Ovary (tissue), 3 donors: ENCODE measurements around the gene BCAN.

Experiments
- EP300 ChIP-seq: sonication (generic); formaldehyde crosslinking; IDR thresholded peaks from one replicate; pipeline ENCODE4 v1.6.1; 2017; ENCODE audit warnings: antibody characterized with exemption
- POLR2A ChIP-seq: fragments of 450-650 bp; IDR thresholded peaks from one replicate; pipeline ENCODE4 v1.6.1; 2017; ENCODE audit warnings: antibody characterized with exemption, mild to moderate bottlenecking, moderate library complexity
- TF ChIP-seq, protein P1 (sequence below), 3 donors: fragments of 450-650 bp in 2 of 3; fragments of 200-600 bp in 1 of 3; IDR thresholded peaks; one replicate each; pipeline versions ENCODE4 v1.5.1 to v1.8.0; 2016 to 2022; ENCODE audit warnings: antibody characterized with exemption in 3 of 3, mild to moderate bottlenecking in 1 of 3
- donor health status: DM: no; HTN: no; CAD: no.

DNA sequence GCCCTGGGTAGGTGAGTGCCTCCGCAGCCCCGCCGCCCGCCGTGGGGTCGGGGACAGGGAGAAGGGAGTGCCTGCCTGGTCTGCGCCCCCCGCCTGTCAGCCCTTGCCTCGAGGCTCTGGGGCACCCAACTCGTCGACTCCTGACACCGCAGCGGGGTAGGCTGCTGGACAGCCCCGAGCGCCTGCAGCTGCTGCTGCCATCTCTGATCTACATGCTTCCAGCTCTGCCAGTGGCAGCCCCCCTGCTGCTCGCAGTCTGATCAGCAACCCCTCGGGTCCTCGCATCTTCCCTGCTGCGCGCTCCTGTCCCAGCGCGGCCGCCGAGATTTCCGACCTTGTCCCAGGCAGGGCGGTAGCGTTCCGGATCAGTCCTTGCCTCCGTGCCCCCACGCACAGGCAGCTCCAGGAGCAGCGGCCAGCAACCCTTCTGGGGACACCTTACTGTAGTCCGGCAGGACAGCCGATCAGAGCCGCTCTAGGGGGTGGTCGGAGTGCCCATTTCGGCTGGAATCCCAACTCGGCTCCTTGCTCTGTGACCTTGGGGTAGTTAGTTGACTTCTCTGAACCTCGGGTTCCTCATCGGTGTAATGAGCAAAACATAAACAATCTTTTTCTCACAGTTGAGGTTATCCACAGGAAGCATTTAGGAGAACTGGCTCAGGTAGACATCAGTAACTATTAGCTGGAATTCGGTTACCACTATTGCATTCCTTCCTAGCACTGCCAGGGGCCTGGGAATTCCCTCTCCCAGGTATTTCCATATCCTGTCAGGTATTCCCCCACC, 540 bp downstream of the BCAN start:
- TF ChIP-seq, protein P1, sequence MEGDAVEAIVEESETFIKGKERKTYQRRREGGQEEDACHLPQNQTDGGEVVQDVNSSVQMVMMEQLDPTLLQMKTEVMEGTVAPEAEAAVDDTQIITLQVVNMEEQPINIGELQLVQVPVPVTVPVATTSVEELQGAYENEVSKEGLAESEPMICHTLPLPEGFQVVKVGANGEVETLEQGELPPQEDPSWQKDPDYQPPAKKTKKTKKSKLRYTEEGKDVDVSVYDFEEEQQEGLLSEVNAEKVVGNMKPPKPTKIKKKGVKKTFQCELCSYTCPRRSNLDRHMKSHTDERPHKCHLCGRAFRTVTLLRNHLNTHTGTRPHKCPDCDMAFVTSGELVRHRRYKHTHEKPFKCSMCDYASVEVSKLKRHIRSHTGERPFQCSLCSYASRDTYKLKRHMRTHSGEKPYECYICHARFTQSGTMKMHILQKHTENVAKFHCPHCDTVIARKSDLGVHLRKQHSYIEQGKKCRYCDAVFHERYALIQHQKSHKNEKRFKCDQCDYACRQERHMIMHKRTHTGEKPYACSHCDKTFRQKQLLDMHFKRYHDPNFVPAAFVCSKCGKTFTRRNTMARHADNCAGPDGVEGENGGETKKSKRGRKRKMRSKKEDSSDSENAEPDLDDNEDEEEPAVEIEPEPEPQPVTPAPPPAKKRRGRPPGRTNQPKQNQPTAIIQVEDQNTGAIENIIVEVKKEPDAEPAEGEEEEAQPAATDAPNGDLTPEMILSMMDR (IDR thresholded peaks at IDR 0.05): no peak
- TF ChIP-seq EP300 (no peak), POLR2A (no peak)
